H1 (cell line): ENCODE measurements around the gene SPP1. TPM values are rescaled to one million over a fixed set of nuclear protein-coding genes. Genes with fewer than 3 reads are reported as not detected.

Experiments
- ASH2L ChIP-seq: fragments of 200-600, 300-600 bp; sonication (generic); IDR thresholded peaks from one replicate; pipeline ENCODE4 v1.7.1; 2017; ENCODE audit warnings: low read length
- ATF2 ChIP-seq: IDR thresholded peaks from 2 replicates; pipeline ENCODE4 v1.6.1; 2012; ENCODE audit warnings: low read length, inconsistent platforms
- ATF3 ChIP-seq: IDR thresholded peaks from 2 replicates; pipeline ENCODE4 v1.6.1; 2011; ENCODE audit warnings: low read depth, mild to moderate bottlenecking, low read length; ENCODE audit not compliant: insufficient read depth
- BCL11A ChIP-seq, 2 experiments: IDR thresholded peaks; one replicate each; pipeline ENCODE4 v1.6.1; 2011; ENCODE audit warnings: low read depth in 2 of 2, low read length in 2 of 2, mild to moderate bottlenecking in 2 of 2
- HDAC2 ChIP-seq, 2 experiments: fragments of 300-600 bp in 1 of 2; sonication (generic) in 1 of 2; IDR thresholded peaks; 2 replicates each; pipeline ENCODE4 v1.6.1; 2011 to 2012; ENCODE audit warnings: low read depth in 2 of 2, low read length in 2 of 2, mild to moderate bottlenecking in 2 of 2, moderate library complexity in 2 of 2, borderline replicate concordance in 1 of 2, inconsistent platforms in 1 of 2
- JUN ChIP-seq: IDR thresholded peaks from 2 replicates; pipeline ENCODE4 v1.6.1; 2011; ENCODE audit warnings: low read depth, mild to moderate bottlenecking, improper control_type of control experiment, low read length
- KDM4A ChIP-seq: IDR thresholded peaks from one replicate; pipeline ENCODE4 v1.7.1; 2012; ENCODE audit warnings: low read depth, mild to moderate bottlenecking, moderate library complexity, low read length, inconsistent platforms; ENCODE audit not compliant: severe bottlenecking
- KDM5A ChIP-seq: fragments of 200-600 bp; IDR thresholded peaks from 2 replicates; pipeline ENCODE4 v1.7.1; 2012; ENCODE audit warnings: mild to moderate bottlenecking, low read length, inconsistent platforms, mixed read lengths
- RBBP5 ChIP-seq: IDR thresholded peaks from 2 replicates; pipeline ENCODE4 v1.7.1; 2012; ENCODE audit warnings: low read depth, mild to moderate bottlenecking, inconsistent platforms, low read length, moderate library complexity, borderline replicate concordance
- RFX5 ChIP-seq: IDR thresholded peaks from 2 replicates; pipeline ENCODE4 v1.6.1; 2011; ENCODE audit warnings: low read depth, low read length, improper control_type of control experiment, borderline replicate concordance
- SAP30 ChIP-seq: fragments of 300-600 bp; sonication (generic); IDR thresholded peaks from 2 replicates; pipeline ENCODE4 v1.7.1; 2012; ENCODE audit warnings: low read length, moderate library complexity, mild to moderate bottlenecking, inconsistent platforms; ENCODE audit not compliant: insufficient read depth, insufficient replicate concordance
- TAF1 ChIP-seq: IDR thresholded peaks from 2 replicates; pipeline ENCODE4 v1.6.1; 2011; ENCODE audit warnings: mild to moderate bottlenecking, low read depth, low read length
- TAF7 ChIP-seq: optimal IDR thresholded peaks from 2 replicates; pipeline ENCODE3; 2011; ENCODE audit warnings: low read depth, mild to moderate bottlenecking, inconsistent platforms, low read length, moderate library complexity, borderline replicate concordance
- TBP ChIP-seq: IDR thresholded peaks from 2 replicates; pipeline ENCODE4 v1.6.1; 2011; ENCODE audit warnings: low read depth, low read length, improper control_type of control experiment
- YY1 ChIP-seq: IDR thresholded peaks from 2 replicates; pipeline ENCODE4 v1.6.1; 2011; ENCODE audit warnings: low read depth, mild to moderate bottlenecking, low read length
- polyA plus RNA-seq, 7 experiments: library from polyadenylated mRNA; depleted of rRNA in 3 of 7; stranded (reverse) in 5 of 7; unstranded in 2 of 7; fragments of >200 nt in 5 of 7; fragments of 200-250 nt in 2 of 7; gene quantifications; 1 replicate in 5 of 7; 2 replicates in 1 of 7; 4 replicates in 1 of 7; pipeline versions ENCODE4 v1.2.1 to v1.2.3, GENCODE V29; 2011 to 2013; ENCODE audit warnings: missing spikeins in 2 of 7, mixed read lengths in 2 of 7
- total RNA-seq: library from RNA; stranded (reverse); fragmentation: NEBNext Ultra II Directional; extraction: Animal tissue kit (Norgen Biotek cat#: 25700); gene quantifications from 2 replicates; pipeline ENCODE4 v1.2.1, GENCODE V29; 2021
- TF ChIP-seq, protein P1 (sequence below): IDR thresholded peaks from 2 replicates; pipeline ENCODE4 v1.6.1; 2012; ENCODE audit warnings: inconsistent platforms
- TF ChIP-seq, protein P2 (sequence below): IDR thresholded peaks from 2 replicates; pipeline ENCODE4 v1.6.1; 2012; ENCODE audit warnings: inconsistent platforms
- TF ChIP-seq, protein P3 (sequence below): IDR thresholded peaks from 2 replicates; pipeline ENCODE4 v1.6.1; 2011; ENCODE audit warnings: low read length, improper control_type of control experiment

SPP1 gene
- total and polyA plus RNA-seq, 2 of the 8 experiments (the other 6 are each of a cell fraction or from before 2014, with no cell fraction given): 13.7 to 26.5 TPM

DNA sequence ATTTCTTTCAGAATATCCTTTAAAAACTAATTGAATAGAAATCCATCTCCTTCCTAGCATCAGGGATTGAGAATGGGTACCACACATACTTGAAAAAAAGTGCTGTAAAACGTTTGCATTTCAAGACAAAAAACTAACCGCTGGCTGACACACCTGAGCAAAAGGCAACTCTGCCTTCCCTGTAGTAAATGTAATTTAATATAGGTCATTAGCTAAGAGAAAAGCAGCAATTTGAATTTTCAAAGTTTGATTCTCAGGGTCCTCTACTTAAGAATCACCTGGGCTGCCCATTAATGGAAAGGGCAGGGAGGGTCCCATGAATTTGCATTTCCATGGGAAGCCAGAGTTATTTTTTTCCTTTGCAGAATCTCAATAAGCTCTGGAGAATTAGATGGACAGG is 40.5 kb upstream of the SPP1 start (continued):
- TF ChIP-seq SAP30: no peak
- TF ChIP-seq YY1: no peak
- no peak for TF ChIP-seq KDM4A
- TF ChIP-seq, protein P1, sequence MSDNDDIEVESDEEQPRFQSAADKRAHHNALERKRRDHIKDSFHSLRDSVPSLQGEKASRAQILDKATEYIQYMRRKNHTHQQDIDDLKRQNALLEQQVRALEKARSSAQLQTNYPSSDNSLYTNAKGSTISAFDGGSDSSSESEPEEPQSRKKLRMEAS: no peak
- TF ChIP-seq, protein P2, sequence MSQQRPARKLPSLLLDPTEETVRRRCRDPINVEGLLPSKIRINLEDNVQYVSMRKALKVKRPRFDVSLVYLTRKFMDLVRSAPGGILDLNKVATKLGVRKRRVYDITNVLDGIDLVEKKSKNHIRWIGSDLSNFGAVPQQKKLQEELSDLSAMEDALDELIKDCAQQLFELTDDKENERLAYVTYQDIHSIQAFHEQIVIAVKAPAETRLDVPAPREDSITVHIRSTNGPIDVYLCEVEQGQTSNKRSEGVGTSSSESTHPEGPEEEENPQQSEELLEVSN: no peak
- no peak for TF ChIP-seq BCL11A (IDR thresholded peaks at IDR 0.05; ENCODE audit: low read depth in 2 of 2, low read length in 2 of 2)
- TF ChIP-seq TAF7: peak; percentile 39
- no peak for TF ChIP-seq TBP
- TF ChIP-seq, protein P3, sequence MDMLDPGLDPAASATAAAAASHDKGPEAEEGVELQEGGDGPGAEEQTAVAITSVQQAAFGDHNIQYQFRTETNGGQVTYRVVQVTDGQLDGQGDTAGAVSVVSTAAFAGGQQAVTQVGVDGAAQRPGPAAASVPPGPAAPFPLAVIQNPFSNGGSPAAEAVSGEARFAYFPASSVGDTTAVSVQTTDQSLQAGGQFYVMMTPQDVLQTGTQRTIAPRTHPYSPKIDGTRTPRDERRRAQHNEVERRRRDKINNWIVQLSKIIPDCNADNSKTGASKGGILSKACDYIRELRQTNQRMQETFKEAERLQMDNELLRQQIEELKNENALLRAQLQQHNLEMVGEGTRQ: 0 out of 2 replicates have a peak, but pooled peaks have one; percentile 10
- TF ChIP-seq TAF1: no peak
- TF ChIP-seq RFX5: no peak
- TF ChIP-seq RBBP5: no peak
- no peak for TF ChIP-seq JUN
- no peak for TF ChIP-seq HDAC2 (IDR thresholded peaks at IDR 0.05; ENCODE audit: borderline replicate concordance in 1 of 2, low read depth in 2 of 2, low read length in 2 of 2)
- no peak for TF ChIP-seq ATF3
- peak; percentile 61; the same call in 1 of the 2 replicates for TF ChIP-seq ATF2
- no peak for TF ChIP-seq KDM5A
- no peak for TF ChIP-seq ASH2L
